ENCODE measurements around the gene MEGF8. TPM values are rescaled to one million over a fixed set of nuclear protein-coding genes. Genes with fewer than 3 reads are reported as not detected.

The MEGF8 gene
- 17.9 and 18.6 TPM in 2 replicates for total RNA-seq (ENCODE audit: low replicate concordance)

GRCh38 chr19:42325308-42325895 is at the start of gene MEGF8:
Gene MEGF8, plus strand, starts transcription at chr19:42325635. Its CDS starts 609 bp downstream, at chr19:42326244.

DNA sequence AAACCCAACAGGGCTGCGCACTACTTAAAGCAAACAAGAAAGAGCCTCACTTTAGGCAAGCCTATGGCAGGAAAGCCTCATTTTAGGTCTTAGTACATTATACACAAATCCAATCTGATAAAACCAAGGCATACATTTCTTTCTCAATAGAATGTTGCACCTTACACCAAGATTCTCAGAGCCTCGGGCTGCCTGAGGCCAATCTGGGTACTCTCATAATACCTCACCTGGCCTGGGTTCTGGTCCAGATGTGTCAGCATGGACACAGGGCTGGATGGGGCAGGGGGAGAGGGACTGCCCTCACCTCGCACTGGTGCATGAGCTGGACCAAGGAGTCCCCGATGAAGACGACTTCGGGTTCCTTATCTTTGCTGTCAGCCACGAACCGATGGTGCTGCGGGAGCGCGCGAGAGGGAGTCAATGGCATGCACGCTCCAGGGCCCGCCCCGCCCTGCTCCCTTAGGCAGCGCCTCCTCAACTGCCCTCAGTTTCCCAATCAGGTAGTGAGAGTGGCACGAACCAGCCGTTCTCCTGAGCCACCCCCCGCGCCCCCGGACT is 23.7 kb upstream of the MEGF8 start, which contains the start of gene PRR19:
Gene PRR19, plus strand, starts transcription at position 487 of the 558 bp plus-strand sequence. CDS start 7,453 bp downstream, outside the sequence.

GRCh38 chr19:42313096-42313839 is 12.2 kb upstream of the MEGF8 start, which contains the start of gene TMEM145:
Gene TMEM145, plus strand, starts transcription at chr19:42313309. Its CDS starts 68 bp downstream, at chr19:42313377.

GRCh38 chr19:42389899-42390298 is 64.5 kb downstream of the MEGF8 start, which contains the start of gene CNFN:
Gene CNFN, minus strand, starts transcription at chr19:42390297. Its CDS starts 1,260 bp downstream, at chr19:42389037.

GRCh38 chr19:42427313-42427712 is 101.9 kb downstream of the MEGF8 start, which contains the start of gene LIPE:
Gene LIPE, minus strand, starts transcription at chr19:42427388. Its CDS starts 239 bp downstream, at chr19:42427149.

Other genes with a start within 250 kb of the MEGF8 start
- 6.6 and 8.2 TPM in 2 replicates for gene ZNF574, start 249.5 kb upstream of the MEGF8 start, total RNA-seq (ENCODE audit: low replicate concordance)
- 0.08 and 0.12 TPM in 2 replicates for gene POU2F2, start 193.2 kb upstream of the MEGF8 start, total RNA-seq (ENCODE audit: low replicate concordance)
- gene DEDD2, start 108.0 kb upstream of the MEGF8 start, total RNA-seq (ENCODE audit: low replicate concordance): 10.8 and 16.6 TPM in 2 replicates
- gene ZNF526, start 105.3 kb upstream of the MEGF8 start, total RNA-seq (ENCODE audit: low replicate concordance): 10.1 and 12.5 TPM in 2 replicates
- 4.9 and 7.9 TPM in 2 replicates for gene GSK3A, start 83.0 kb upstream of the MEGF8 start, total RNA-seq (ENCODE audit: low replicate concordance)
- 10.6 and 20.4 TPM in 2 replicates for gene ERF, start 70.5 kb upstream of the MEGF8 start, total RNA-seq (ENCODE audit: low replicate concordance)
- gene CIC, start 56.4 kb upstream of the MEGF8 start, total RNA-seq (ENCODE audit: low replicate concordance): 9.4 and 11.2 TPM in 2 replicates
- 0.15 TPM in 1 of 2 replicates, not detected in the other for gene PRR19, start 23.5 kb upstream of the MEGF8 start, total RNA-seq (ENCODE audit: low replicate concordance)
- 8.4 and 30.9 TPM in 2 replicates for gene PAFAH1B3, start 23.0 kb upstream of the MEGF8 start, total RNA-seq (ENCODE audit: low replicate concordance)
- 0.12 TPM in 1 of 2 replicates, not detected in the other for gene TMEM145, start 12.3 kb upstream of the MEGF8 start, total RNA-seq (ENCODE audit: low replicate concordance)
- gene CNFN, start 64.7 kb downstream of the MEGF8 start, total RNA-seq (ENCODE audit: low replicate concordance): not detected in 2 replicates
- gene LIPE, start 101.8 kb downstream of the MEGF8 start, total RNA-seq (ENCODE audit: low replicate concordance): 0.90 and 1.5 TPM in 2 replicates
- not detected in 2 replicates for gene CXCL17, start 117.3 kb downstream of the MEGF8 start, total RNA-seq (ENCODE audit: low replicate concordance)
- not detected in 2 replicates for gene CEACAM1, start 202.8 kb downstream of the MEGF8 start, total RNA-seq (ENCODE audit: low replicate concordance)

All from smooth muscle cell of the coronary artery (primary cell).